ENCODE data around the gene STARD5. TPM values are rescaled to one million over a fixed set of nuclear protein-coding genes. Genes with fewer than 3 reads are reported as not detected.
A peak's percentile ranks its signal among the peaks of the same experiment; 100 is the strongest.

STARD5 gene
- total RNA-seq, 4 donors from 2014 or later = 1.3 to 6.7 (median 4.1) TPM

DNA sequence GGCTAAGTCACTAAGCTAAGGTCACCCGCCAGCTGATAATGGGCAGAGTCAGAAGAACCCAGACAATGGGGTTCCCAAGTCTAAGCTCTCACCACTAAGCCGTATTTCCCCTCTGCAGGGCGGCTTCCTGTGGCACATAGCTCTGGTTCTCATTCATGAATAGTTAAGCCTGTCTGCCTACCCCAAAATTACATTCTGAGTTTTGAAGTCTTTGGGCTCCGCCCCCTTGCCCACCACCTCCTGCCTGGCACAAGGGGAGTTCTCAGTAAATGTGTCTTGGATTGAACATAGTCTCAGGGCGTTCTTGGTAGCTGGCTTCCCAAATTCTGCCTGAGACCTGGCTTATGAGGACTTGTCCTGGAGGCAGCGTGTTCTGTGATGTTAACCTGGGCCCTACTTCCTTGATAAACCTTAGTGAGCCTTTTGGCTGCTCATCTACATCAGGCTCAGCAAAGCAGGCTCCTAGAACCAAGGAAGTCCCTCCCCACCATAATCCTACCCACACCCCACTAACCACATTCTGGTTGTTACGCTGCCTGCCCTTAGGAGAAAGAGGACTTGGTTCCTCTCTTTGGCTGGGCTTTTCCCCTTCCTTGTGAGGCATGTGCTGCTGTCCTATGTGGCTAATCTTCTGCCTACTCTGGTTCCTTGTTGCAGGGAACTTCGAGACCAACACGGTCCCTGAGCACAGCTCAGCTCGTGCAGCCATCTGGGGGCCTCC is 54.9 kb downstream of the STARD5 start:
- WGBS, 2 donors (ENCODE audit: low coverage in 1 of 2) = 89 to 92% methylated on average over 2 to 4 of the region's 10 CpGs
- Histone ChIP-seq H3K36me3 (peaks cover 0 to 25% of the 10 kb centered on the region in 2 donors), H3K4me3 (no peak overlapping the region), H3K27ac (no peak overlapping the region), H3K9me3 (no peaks in the 10 kb centered on the region), H3K27me3 (peaks cover 5% of the 10 kb centered on the region), H3K4me1 (peaks cover 0 to 19% (median 15%) of the 10 kb centered on the region in 3 donors)
- ATAC-seq = no peak
- no peak for TF ChIP-seq EP300 (IDR thresholded peaks at IDR 0.05)
- TF ChIP-seq, protein P1, sequence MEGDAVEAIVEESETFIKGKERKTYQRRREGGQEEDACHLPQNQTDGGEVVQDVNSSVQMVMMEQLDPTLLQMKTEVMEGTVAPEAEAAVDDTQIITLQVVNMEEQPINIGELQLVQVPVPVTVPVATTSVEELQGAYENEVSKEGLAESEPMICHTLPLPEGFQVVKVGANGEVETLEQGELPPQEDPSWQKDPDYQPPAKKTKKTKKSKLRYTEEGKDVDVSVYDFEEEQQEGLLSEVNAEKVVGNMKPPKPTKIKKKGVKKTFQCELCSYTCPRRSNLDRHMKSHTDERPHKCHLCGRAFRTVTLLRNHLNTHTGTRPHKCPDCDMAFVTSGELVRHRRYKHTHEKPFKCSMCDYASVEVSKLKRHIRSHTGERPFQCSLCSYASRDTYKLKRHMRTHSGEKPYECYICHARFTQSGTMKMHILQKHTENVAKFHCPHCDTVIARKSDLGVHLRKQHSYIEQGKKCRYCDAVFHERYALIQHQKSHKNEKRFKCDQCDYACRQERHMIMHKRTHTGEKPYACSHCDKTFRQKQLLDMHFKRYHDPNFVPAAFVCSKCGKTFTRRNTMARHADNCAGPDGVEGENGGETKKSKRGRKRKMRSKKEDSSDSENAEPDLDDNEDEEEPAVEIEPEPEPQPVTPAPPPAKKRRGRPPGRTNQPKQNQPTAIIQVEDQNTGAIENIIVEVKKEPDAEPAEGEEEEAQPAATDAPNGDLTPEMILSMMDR (IDR thresholded peaks at IDR 0.05) = no peak
- no peak for TF ChIP-seq POLR2A (IDR thresholded peaks at IDR 0.05)
- TF ChIP-seq POLR2AphosphoS5 (IDR thresholded peaks at IDR 0.05) = no peak

DNA sequence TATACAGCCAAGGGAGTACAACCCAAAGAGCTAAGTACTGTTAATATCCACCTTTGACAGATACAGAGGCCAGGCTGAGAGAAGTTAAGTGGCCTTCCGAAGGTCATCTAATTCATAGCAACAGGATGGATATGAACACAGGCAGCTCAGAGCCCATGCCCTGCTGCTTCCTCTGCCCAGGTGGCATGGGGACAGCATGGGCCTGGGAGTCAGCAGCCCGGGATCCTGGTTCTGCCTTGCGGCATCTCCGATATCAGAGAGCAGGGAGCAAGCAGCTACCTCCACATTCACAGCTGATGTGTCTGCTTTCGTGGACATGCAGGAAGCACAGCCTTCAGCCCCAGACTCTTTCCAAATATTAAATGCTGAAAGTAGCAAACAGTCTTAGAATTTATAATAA is 55.6 kb downstream of the STARD5 start:
- no peak for ATAC-seq
- no peak overlapping the region for H3K27ac ChIP-seq
- TF ChIP-seq, protein P1 (IDR thresholded peaks at IDR 0.05) = no peak
- TF ChIP-seq POLR2AphosphoS5 (IDR thresholded peaks at IDR 0.05) (no peak), EP300 (IDR thresholded peaks at IDR 0.05) (no peak), POLR2A (IDR thresholded peaks at IDR 0.05) (no peak)
- WGBS, 2 donors (ENCODE audit: low coverage in 1 of 2) = 63 to 100% methylated on average over 1 to 2 of the region's 5 CpGs
- H3K27me3 ChIP-seq = peaks cover 7% of the 10 kb centered on the region
- H3K4me3 ChIP-seq = no peak overlapping the region
- peaks cover 0 to 23% of the 10 kb centered on the region in 2 donors for H3K36me3 ChIP-seq
- H3K4me1 ChIP-seq = peaks cover 0 to 19% (median 13%) of the 10 kb centered on the region in 3 donors
- no peaks in the 10 kb centered on the region for H3K9me3 ChIP-seq

DNA sequence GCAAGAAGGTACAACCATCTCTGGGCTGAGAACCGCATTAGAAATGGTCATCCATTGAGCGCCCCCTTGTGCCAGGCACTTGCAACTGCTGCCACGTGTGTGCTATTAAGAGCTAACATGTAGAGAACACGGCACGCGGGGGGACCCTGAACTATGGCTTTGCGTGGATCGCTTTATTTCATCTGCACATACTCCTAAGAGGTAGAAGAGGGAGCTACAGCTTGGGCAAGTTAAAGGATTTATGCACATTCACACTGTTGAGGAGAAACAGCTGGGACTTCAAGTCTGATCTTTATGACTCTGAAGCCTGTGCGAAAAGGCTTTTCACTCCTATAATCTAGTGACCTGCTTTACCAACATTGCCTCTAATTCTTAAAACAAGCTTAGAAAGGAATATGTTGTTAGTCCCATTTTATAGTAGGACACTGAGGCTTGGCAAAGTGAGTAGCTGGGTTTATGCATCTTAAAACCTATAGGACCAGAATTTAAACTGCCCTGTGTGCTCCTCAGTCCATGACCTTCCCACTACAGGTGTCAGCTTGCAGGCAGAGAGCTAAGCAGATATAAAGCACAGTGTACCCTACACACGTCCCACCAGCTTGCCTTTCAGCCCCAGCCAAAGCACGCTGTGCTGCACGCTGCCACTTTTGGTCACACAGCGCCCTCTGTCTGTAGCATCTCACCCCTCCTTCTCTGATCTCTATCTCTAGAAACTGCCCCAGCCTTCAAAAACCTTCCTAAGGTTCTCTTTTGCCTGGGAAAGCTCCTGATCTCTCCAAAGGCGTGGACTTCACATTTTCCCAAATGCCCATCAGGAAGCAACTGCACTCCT is 57.8 kb downstream of the STARD5 start:
- H3K4me3 ChIP-seq = no peak overlapping the region
- 5 to 10% methylated on average over 7 to 14 of the region's 14 CpGs for WGBS, 2 donors (ENCODE audit: low coverage in 1 of 2)
- H3K27me3 ChIP-seq = peaks cover 7% of the 10 kb centered on the region
- peaks cover 0 to 19% (median 13%) of the 10 kb centered on the region in 3 donors for H3K4me1 ChIP-seq
- no peaks in the 10 kb centered on the region for H3K9me3 ChIP-seq
- H3K27ac ChIP-seq = peak overlapping the region in 1 of 4 donors; percentile 28
- peak; percentile 86 for ATAC-seq
- peaks cover 0 to 18% of the 10 kb centered on the region in 2 donors for H3K36me3 ChIP-seq
- TF ChIP-seq POLR2AphosphoS5 (IDR thresholded peaks at IDR 0.05) = no peak
- TF ChIP-seq, protein P1 (IDR thresholded peaks at IDR 0.05) = peak; percentile 72 to 85 (median 83)

DNA sequence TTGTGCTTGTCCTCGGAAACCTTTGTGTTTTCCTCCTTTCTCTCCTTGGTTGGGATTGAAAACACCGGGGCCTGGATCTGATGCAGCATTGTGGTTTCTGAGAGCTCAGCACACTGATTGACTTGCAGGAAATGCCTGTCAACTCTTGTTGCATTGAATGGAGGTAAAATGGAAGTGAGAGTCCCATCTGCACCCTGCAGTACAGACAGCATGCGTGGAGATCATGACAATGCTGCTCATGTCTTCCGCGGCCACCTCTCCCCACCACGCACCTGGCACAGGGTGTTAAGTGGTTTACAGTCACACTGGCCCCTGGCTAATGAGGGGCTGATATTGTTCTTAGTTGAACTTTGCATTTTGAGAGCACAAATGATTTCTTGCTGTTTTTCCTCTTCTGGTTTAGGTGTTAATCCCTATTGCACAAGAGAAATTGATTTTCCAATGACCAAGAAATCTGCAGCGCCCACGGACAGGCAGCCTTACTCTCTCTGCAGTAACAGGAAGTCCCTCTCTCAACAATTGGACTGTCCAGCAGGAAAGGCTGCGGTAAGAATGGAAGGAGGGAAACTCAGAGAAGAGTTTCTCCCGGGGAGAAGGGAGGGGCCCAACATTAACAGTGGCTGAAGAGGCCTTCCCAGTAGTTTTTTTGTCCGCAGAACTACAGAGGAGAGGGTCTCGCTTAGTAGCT is 58.5 kb downstream of the STARD5 start:
- peaks cover 0 to 18% of the 10 kb centered on the region in 2 donors for H3K36me3 ChIP-seq
- H3K4me3 ChIP-seq = no peak overlapping the region
- peaks cover 7% of the 10 kb centered on the region for H3K27me3 ChIP-seq
- no peak for TF ChIP-seq EP300 (IDR thresholded peaks at IDR 0.05)
- no peak for TF ChIP-seq POLR2A (IDR thresholded peaks at IDR 0.05)
- TF ChIP-seq POLR2AphosphoS5 (IDR thresholded peaks at IDR 0.05) = no peak
- TF ChIP-seq, protein P1 (IDR thresholded peaks at IDR 0.05) = no peak
- peak overlapping the region in 1 of 4 donors; percentile 28 for H3K27ac ChIP-seq
- peaks cover 0 to 19% (median 13%) of the 10 kb centered on the region in 3 donors for H3K4me1 ChIP-seq
- WGBS, 2 donors (ENCODE audit: low coverage in 1 of 2) = 47 to 54% methylated on average over 5 to 7 of the region's 12 CpGs
- ATAC-seq = peak; percentile 3
- no peaks in the 10 kb centered on the region for H3K9me3 ChIP-seq
